Fibroblast of pulmonary artery (primary cell): ENCODE data around the gene EBI3.
A peak's percentile ranks its signal among the peaks of the same experiment; 100 is the strongest.

Experiments
- DNase-seq: peaks from one replicate; pipeline ENCODE4 v3.0.0-alpha.2; 2010; ENCODE audit warnings: low read depth
- H3K4me3 ChIP-seq: replicated peaks from 2 replicates; pipeline ENCODE4 v1.5.1; 2011; ENCODE audit warnings: low read depth, mild to moderate bottlenecking, control low read depth, low read length, moderate library complexity
- CTCF ChIP-seq: IDR thresholded peaks from 2 replicates; pipeline ENCODE4 v1.5.1; 2011; ENCODE audit warnings: mild to moderate bottlenecking, control low read depth, low read length, inconsistent platforms; ENCODE audit errors: missing control alignments

The EBI3 gene

GRCh38 chr19:4229179-4229931, at the start of gene EBI3:
TSS of gene EBI3 (plus strand) at chr19:4229523. CDS start at chr19:4229551, 28 bp downstream.
- no peak for TF ChIP-seq CTCF
- no peak within 1 kb of the TSS for H3K4me3 ChIP-seq
- DNase-seq: peak; percentile 63

GRCh38 chr19:4181053-4181508, 48.2 kb upstream of the EBI3 start:
- TF ChIP-seq CTCF: no peak
- H3K4me3 ChIP-seq: peak overlapping the region; percentile 96
- no peak for DNase-seq

- peak; percentile 96 for DNase-seq
- peak within 1 kb of the TSS; percentile 96 for H3K4me3 ChIP-seq
- no peak for TF ChIP-seq CTCF
Observed at GRCh38 chr19:4182084-4182810, 47.1 kb upstream of the EBI3 start, which contains the start of the genes ANKRD24 and SIRT6. TSS of gene ANKRD24 (plus strand) at chr19:4182689. CDS start at chr19:4186426, 3,737 bp downstream. TSS of gene SIRT6 (minus strand) at chr19:4182563. CDS start at chr19:4182539, 24 bp downstream.

GRCh38 chr19:4183967-4184717, 45.2 kb upstream of the EBI3 start:
- no peak for TF ChIP-seq CTCF
- no peak overlapping the region for H3K4me3 ChIP-seq

GRCh38 chr19:4184718-4185352, 44.5 kb upstream of the EBI3 start:
- no peak overlapping the region for H3K4me3 ChIP-seq
- TF ChIP-seq CTCF: no peak
- no peak for DNase-seq

More at GRCh38 chr19:4183967-4184717, 45.2 kb upstream of the EBI3 start:
- DNase-seq: no peak

- no peak for DNase-seq
- no peak overlapping the region for H3K4me3 ChIP-seq
- no peak for TF ChIP-seq CTCF
Observed at GRCh38 chr19:4185413-4186086, 43.8 kb upstream of the EBI3 start.
